A549 (cell line): Measurements from ENCODE around the gene PALLD. TPM values are rescaled to one million over a fixed set of nuclear protein-coding genes. Genes with fewer than 3 reads are reported as not detected.

Experiments used
- ATAC-seq, 2 experiments: fragments of 200-7000 bp in 1 of 2; fragments of >200 bp in 1 of 2; cut with Nextera tagmentation in 1 of 2; cut with Tn5 transposase in 1 of 2; 3 replicates each; pipeline versions ENCODE4 v1.8.0 to v1.9.1; 2018 to 2020; ENCODE audit warnings: mild to moderate bottlenecking in 1 of 2, moderate library complexity in 1 of 2
- CTCF ChIA-PET: fragments of 300-600 bp; sonication (Branson Sonifier 250); formaldehyde crosslinking; extraction: SDS; loops from one replicate; lab custom pipeline; 2021; ENCODE audit warnings: antibody characterized with exemption, inconsistent platforms; lab: Yijun Ruan, JAX
- POLR2A ChIA-PET: fragments of 350-600 bp; formaldehyde crosslinking; extraction: SDS; loops from one replicate; lab custom pipeline; 2021; ENCODE audit warnings: antibody characterized with exemption, inconsistent platforms; lab: Yijun Ruan, JAX
- DNase-seq, 2 experiments: peaks; one replicate each; pipeline versions ENCODE4 v3.0.0 to v3.0.0-alpha.2; 2011 to 2016; ENCODE audit warnings: low read depth in 1 of 2, low spot score in 1 of 2
- FAIRE-seq: peaks from 2 replicates; lab custom pipeline; 2011; peaks lifted over from hg19 to GRCh38; lab: Jason Lieb, UNC
- H3K27ac ChIP-seq, 2 experiments: fragments of >200 bp; sonication (Bioruptor Twin); formaldehyde crosslinking; 3 replicates each; pipeline ENCODE4 v1.5.1; 2016 to 2017
- H3K4me1 ChIP-seq: fragments of >200 bp; sonication (Bioruptor Twin); formaldehyde crosslinking; 3 replicates; pipeline ENCODE4 v1.6.1; 2016
- H3K4me2 ChIP-seq: fragments of >200 bp; sonication (Bioruptor Twin); formaldehyde crosslinking; 3 replicates; pipeline ENCODE4 v1.6.1; 2016
- H3K4me3 ChIP-seq: fragments of >200 bp; sonication (Bioruptor Twin); formaldehyde crosslinking; 3 replicates; pipeline ENCODE4 v1.5.1; 2016
- H3K9me3 ChIP-seq: fragments of >200 bp; sonication (Bioruptor Twin); formaldehyde crosslinking; 3 replicates; pipeline ENCODE4 v1.6.1; 2016
- CHD2 ChIP-seq: fragments of 150-350 bp; IDR thresholded peaks from 2 replicates; pipeline ENCODE4 v1.6.1; 2014; ENCODE audit warnings: low read length; ENCODE audit not compliant: partially characterized antibody
- CHD4 ChIP-seq: fragments of 200-600 bp; sonication (generic); IDR thresholded peaks from 2 replicates; pipeline ENCODE4 v1.6.1; 2016; ENCODE audit warnings: antibody characterized with exemption, mild to moderate bottlenecking, borderline replicate concordance
- HDAC2 ChIP-seq: fragments of 200-600 bp; sonication (generic); IDR thresholded peaks from 2 replicates; pipeline ENCODE4 v1.6.1; 2016
- HEYL ChIP-seq: fragments of 250-450 bp; sonication (Bioruptor Pico); IDR thresholded peaks from 2 replicates; pipeline ENCODE4 v1.8.0; 2021; ENCODE audit warnings: mild to moderate bottlenecking, moderate library complexity
- HOXA7 ChIP-seq: fragments of 250-450 bp; sonication (Bioruptor Pico); IDR thresholded peaks from 2 replicates; pipeline ENCODE4 v1.5.0; 2020; ENCODE audit warnings: mild to moderate bottlenecking, moderate library complexity
- HOXB13 ChIP-seq: fragments of 250-450 bp; sonication (Bioruptor Pico); IDR thresholded peaks from 2 replicates; pipeline ENCODE4 v1.5.0; 2020; ENCODE audit warnings: low read depth, mild to moderate bottlenecking, moderate library complexity
- JUN ChIP-seq, 2 experiments: fragments of >200 bp; sonication (Bioruptor Twin); formaldehyde crosslinking; IDR thresholded peaks; 2 replicates in 1 of 2; 3 replicates in 1 of 2; pipeline ENCODE4 v1.6.1; 2016 to 2017
- JUNB ChIP-seq: fragments of >200 bp; sonication (Bioruptor Twin); formaldehyde crosslinking; IDR thresholded peaks from 2 replicates; pipeline ENCODE4 v1.6.1; 2016
- NPAS2 ChIP-seq: fragments of 250-450 bp; sonication (Bioruptor Pico); IDR thresholded peaks from 2 replicates; pipeline ENCODE4 v1.8.0; 2022; ENCODE audit warnings: mild to moderate bottlenecking, moderate library complexity, borderline replicate concordance
- PHF8 ChIP-seq: fragments of 200-600 bp; sonication (generic); IDR thresholded peaks from 2 replicates; pipeline ENCODE4 v1.6.1; 2016; ENCODE audit warnings: low read depth, mild to moderate bottlenecking, antibody characterized with exemption, moderate library complexity, borderline replicate concordance
- RARB ChIP-seq: fragments of 250-450 bp; sonication (Bioruptor Pico); IDR thresholded peaks from 2 replicates; pipeline ENCODE4 v1.8.0; 2021; ENCODE audit warnings: mild to moderate bottlenecking, moderate library complexity
- RCOR1 ChIP-seq: fragments of 150-350 bp; IDR thresholded peaks from 2 replicates; pipeline ENCODE4 v1.6.1; 2014; ENCODE audit warnings: antibody characterized with exemption, low read length, low read depth
- RNF2 ChIP-seq: fragments of 200-600 bp; sonication (generic); IDR thresholded peaks from 2 replicates; pipeline ENCODE4 v1.6.1; 2016; ENCODE audit warnings: low read depth, mild to moderate bottlenecking, antibody characterized with exemption, moderate library complexity, borderline replicate concordance
- SMC3 ChIP-seq: fragments of >200 bp; sonication (Bioruptor Twin); formaldehyde crosslinking; IDR thresholded peaks from 3 replicates; pipeline ENCODE4 v1.6.1; 2018; ENCODE audit warnings: inconsistent platforms
- SREBF2 ChIP-seq: fragments of 450-650 bp; IDR thresholded peaks from 2 replicates; pipeline ENCODE4 v1.6.1; 2014; ENCODE audit warnings: mild to moderate bottlenecking, moderate library complexity
- TP53 ChIP-seq: fragments of 250-450 bp; sonication (Bioruptor Pico); IDR thresholded peaks from 2 replicates; pipeline ENCODE4 v1.5.0; 2021; ENCODE audit warnings: mild to moderate bottlenecking, moderate library complexity
- ZC3H11A ChIP-seq: fragments of 450-650 bp; IDR thresholded peaks from 2 replicates; pipeline ENCODE4 v1.6.1; 2014; ENCODE audit warnings: antibody characterized with exemption, mild to moderate bottlenecking
- ZNF302 ChIP-seq: fragments of 250-450 bp; sonication (Bioruptor Pico); IDR thresholded peaks from 2 replicates; pipeline ENCODE4 v1.9.0; 2021; ENCODE audit warnings: inconsistent platforms, mild to moderate bottlenecking, moderate library complexity
- WGBS: methylation state at CpG from one replicate; pipeline ENCODE4 v1.1.6; 2017; ENCODE audit errors: missing lambda C conversion rate; 5-methylcytosine and 5-hydroxymethylcytosine counted together
- polyA plus RNA-seq, 4 experiments: library from polyadenylated mRNA; depleted of rRNA in 3 of 4; stranded (reverse); fragments of >200 nt; fragmentation: RNase III in 1 of 4; extraction: RNeasy Plus Mini Kit Qiagen cat#74134 plus additional on column Dnase treatment in 1 of 4; gene quantifications; 2 replicates in 3 of 4; 3 replicates in 1 of 4; pipeline ENCODE4 v1.2.3, GENCODE V29; 2011 to 2017
- TF ChIP-seq, protein P1 (sequence below): fragments of 250-450 bp; sonication (Bioruptor Pico); IDR thresholded peaks from 2 replicates; pipeline ENCODE4 v1.5.0; 2020; ENCODE audit warnings: low read depth, mild to moderate bottlenecking, moderate library complexity
- TF ChIP-seq, protein P2 (sequence below): fragments of >200 bp; sonication (Bioruptor Twin); formaldehyde crosslinking; IDR thresholded peaks from 2 replicates; pipeline ENCODE4 v1.6.1; 2016
- TF ChIP-seq, protein P3 (sequence below): fragments of 450-650 bp; IDR thresholded peaks from 2 replicates; pipeline ENCODE4 v1.6.1; 2014; ENCODE audit warnings: antibody characterized with exemption

PALLD gene
- polyA plus RNA-seq, 2 of the 4 experiments (the other 2 are of a cell fraction), result 88.8 to 113 TPM

DNA sequence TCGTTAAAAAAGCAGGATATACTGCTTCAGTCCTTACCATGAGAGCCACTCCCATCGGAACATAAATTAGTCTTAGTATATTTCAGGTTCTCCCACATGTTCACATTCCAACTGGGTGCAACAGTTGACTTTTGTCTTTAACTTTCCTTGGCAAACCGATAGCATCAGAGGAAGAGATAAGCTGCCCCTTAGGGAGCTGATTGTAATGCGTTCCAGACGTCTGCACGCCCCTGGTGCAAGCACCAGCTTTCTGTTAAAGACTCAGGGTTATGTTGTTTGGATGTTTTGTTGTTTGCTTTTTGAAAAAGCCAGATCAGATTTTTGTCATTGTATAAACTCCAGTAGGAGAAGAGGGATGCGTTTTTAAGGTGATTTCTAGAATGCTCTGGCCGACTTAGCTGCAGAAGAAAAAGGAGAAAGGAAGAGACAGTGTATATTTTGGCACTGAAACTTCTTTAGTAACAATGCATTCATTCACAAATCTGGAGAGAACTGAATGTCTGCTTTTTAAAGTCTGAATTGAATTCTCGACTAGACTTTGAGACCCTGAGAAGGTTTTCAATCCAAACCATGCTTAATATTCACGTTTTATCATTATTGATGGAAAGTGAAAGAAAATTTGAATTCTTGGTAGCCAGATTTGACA lies 352.3 kb downstream of the PALLD start:
- TF ChIP-seq, protein P1, sequence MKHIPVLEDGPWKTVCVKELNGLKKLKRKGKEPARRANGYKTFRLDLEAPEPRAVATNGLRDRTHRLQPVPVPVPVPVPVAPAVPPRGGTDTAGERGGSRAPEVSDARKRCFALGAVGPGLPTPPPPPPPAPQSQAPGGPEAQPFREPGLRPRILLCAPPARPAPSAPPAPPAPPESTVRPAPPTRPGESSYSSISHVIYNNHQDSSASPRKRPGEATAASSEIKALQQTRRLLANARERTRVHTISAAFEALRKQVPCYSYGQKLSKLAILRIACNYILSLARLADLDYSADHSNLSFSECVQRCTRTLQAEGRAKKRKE, result no peak
- TF ChIP-seq HEYL (no peak), SMC3 (no peak), HOXB13 (no peak)
- TF ChIP-seq, all 56 proteins: peak for 0
- no peak overlapping the region for H3K4me3 ChIP-seq
- H3K27ac ChIP-seq, result peak overlapping the region in 1 of 2 experiments; percentile 81; a peak in 2 of 6 replicates
- ChIA-PET CTCF (interaction anchor here (0.8 to 1.9 kb wide), 3 partner anchors 13 to 139 kb away, joined by 3 to 7 read pairs (median 3); no protein-coding TSS in a partner anchor), POLR2A (interaction anchor here (1.2 kb wide), 1 partner anchor 17 kb away, joined by 8 read pairs; no protein-coding TSS in a partner anchor)
- 62% methylated on average over 10 of the region's 10 CpGs for WGBS
- peak in 1 of 2 experiments; percentile 35; a peak in 2 of 6 replicates for ATAC-seq
- DNase-seq, result no peak
- H3K4me2 ChIP-seq, result peak overlapping the region; percentile 66
- H3K9me3 ChIP-seq, result no peaks in the 10 kb centered on the region
- peaks cover 39% of the 10 kb centered on the region for H3K4me1 ChIP-seq
- no peak for FAIRE-seq

DNA sequence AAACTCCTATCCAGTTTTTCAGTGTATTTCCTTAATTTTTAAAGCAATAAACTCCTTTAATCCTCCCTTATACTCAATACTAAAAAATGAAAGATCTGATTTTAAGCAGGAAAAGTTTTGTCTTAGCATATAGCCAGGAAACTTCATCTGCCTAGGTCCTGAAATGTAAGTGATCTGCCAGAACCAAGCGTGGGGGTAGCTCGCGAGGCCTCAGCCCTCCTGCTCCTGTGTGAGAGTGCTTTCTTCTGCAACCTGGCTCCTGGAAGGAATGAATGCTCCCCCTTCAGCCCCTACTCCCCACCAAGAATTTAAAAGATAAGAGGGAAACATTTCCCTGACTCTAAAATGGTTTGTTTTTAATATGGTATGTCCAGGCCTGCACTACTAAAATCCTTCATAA lies 353.1 kb downstream of the PALLD start:
- no peak overlapping the region for H3K4me3 ChIP-seq
- no peak overlapping the region for H3K27ac ChIP-seq
- TF ChIP-seq JUNB, result no peak
- no peak for TF ChIP-seq CHD2
- no peak for TF ChIP-seq HDAC2
- TF ChIP-seq ZC3H11A, result no peak
- no peak for TF ChIP-seq NPAS2 (CRISPR knock-in tag)
- no peak for TF ChIP-seq JUN (IDR thresholded peaks at IDR 0.05)
- no peak for TF ChIP-seq SREBF2
- no peak for TF ChIP-seq ZNF302 (CRISPR knock-in tag)
- TF ChIP-seq, all 56 proteins: peak for 0
- Histone ChIP-seq H3K4me2 (no peak overlapping the region), H3K4me1 (peaks cover 30% of the 10 kb centered on the region), H3K9me3 (no peaks in the 10 kb centered on the region)
- CTCF ChIA-PET, result interaction anchor here (0.6 kb wide), 1 partner anchor 10 kb away, joined by 5 read pairs; no protein-coding TSS in a partner anchor
- FAIRE-seq (no peak), DNase-seq (no peak), ATAC-seq (no peak)
- WGBS, result 100% methylated on average over 3 of the region's 3 CpGs
- POLR2A ChIA-PET, result no interaction called here

DNA sequence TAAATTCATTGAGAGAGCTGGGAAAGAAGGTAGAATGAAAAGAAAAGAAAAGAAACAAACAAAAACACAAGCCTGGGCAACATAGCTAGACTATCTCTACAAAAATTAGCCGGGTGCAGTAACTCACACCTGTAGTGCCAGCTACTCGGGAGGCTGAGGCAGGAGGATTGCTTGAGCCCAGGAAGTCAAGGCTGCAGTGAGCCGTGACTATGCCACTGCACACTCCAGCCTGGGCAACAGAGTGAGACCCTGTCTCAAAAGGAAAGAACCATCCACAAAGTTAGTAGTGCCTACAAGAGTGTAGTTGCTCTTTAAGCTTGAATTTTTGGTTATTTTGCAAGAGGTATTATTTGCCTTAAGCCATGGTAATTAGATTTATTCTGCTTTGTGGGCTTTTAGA lies 355.5 kb downstream of the PALLD start:
- ChIA-PET CTCF (interaction anchor here (1.1 to 1.7 kb wide), 4 partner anchors 19 to 142 kb away, joined by 3 to 6 read pairs (median 3); no protein-coding TSS in a partner anchor), POLR2A (no interaction called here)
- no peak overlapping the region for H3K4me3 ChIP-seq
- no peak for TF ChIP-seq ZC3H11A
- no peak for TF ChIP-seq SMC3
- TF ChIP-seq, protein P2, sequence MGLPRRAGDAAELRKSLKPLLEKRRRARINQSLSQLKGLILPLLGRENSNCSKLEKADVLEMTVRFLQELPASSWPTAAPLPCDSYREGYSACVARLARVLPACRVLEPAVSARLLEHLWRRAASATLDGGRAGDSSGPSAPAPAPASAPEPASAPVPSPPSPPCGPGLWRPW, result no peak
- TF ChIP-seq HOXA7 (CRISPR knock-in tag), result no peak
- TF ChIP-seq PHF8, result no peak
- no peak for TF ChIP-seq NPAS2 (CRISPR knock-in tag)
- no peak for TF ChIP-seq TP53
- no peak for TF ChIP-seq CHD4
- TF ChIP-seq SREBF2, result no peak
- TF ChIP-seq, protein P3, sequence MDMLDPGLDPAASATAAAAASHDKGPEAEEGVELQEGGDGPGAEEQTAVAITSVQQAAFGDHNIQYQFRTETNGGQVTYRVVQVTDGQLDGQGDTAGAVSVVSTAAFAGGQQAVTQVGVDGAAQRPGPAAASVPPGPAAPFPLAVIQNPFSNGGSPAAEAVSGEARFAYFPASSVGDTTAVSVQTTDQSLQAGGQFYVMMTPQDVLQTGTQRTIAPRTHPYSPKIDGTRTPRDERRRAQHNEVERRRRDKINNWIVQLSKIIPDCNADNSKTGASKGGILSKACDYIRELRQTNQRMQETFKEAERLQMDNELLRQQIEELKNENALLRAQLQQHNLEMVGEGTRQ, result no peak
- TF ChIP-seq RCOR1, result no peak
- TF ChIP-seq RNF2, result no peak
- no peak for TF ChIP-seq RARB (CRISPR knock-in tag)
- no peaks in the 10 kb centered on the region for H3K9me3 ChIP-seq
- WGBS, result 90% methylated on average over 3 of the region's 3 CpGs
- FAIRE-seq, result no peak
- no peak for ATAC-seq
- no peak overlapping the region for H3K4me2 ChIP-seq
- H3K4me1 ChIP-seq, result peaks cover 27% of the 10 kb centered on the region
- no peak for DNase-seq
- H3K27ac ChIP-seq, result no peak overlapping the region
